ENCODE data around the gene WDR13.

DNA sequence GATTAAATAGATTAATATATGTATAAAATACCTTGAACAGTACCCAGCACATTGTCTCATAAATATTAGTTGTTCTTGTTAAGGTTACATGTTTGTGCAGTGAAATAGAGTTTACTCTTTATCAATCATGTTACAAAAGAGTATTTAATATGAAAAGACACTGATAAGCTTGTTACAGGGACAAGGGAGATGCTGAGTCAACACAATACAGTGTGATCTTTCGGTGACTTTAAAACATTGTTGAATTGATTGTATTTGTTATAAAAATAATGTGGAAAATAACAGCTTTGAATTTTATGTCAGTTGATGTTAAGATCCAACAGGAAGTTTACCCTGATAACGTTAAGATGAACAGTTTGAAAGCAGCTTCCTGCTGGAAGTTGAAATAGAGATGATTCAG, 1.4 kb upstream of the WDR13 start:
- TF ChIP-seq, protein P1, sequence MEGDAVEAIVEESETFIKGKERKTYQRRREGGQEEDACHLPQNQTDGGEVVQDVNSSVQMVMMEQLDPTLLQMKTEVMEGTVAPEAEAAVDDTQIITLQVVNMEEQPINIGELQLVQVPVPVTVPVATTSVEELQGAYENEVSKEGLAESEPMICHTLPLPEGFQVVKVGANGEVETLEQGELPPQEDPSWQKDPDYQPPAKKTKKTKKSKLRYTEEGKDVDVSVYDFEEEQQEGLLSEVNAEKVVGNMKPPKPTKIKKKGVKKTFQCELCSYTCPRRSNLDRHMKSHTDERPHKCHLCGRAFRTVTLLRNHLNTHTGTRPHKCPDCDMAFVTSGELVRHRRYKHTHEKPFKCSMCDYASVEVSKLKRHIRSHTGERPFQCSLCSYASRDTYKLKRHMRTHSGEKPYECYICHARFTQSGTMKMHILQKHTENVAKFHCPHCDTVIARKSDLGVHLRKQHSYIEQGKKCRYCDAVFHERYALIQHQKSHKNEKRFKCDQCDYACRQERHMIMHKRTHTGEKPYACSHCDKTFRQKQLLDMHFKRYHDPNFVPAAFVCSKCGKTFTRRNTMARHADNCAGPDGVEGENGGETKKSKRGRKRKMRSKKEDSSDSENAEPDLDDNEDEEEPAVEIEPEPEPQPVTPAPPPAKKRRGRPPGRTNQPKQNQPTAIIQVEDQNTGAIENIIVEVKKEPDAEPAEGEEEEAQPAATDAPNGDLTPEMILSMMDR (IDR thresholded peaks at IDR 0.05; ENCODE audit: borderline replicate concordance, extremely low read depth, low read length, poor library complexity, severe bottlenecking) = no peak
- TF ChIP-seq EZH2 (IDR thresholded peaks at IDR 0.05; ENCODE audit: borderline replicate concordance, low read depth, low read length, severe bottlenecking) = no peak
